SK-N-MC (cell line): ENCODE results near the gene SMCO3.

ENCODE experiments used
- EZH2 ChIP-seq: fragments of 200-600 bp; sonication (generic); IDR thresholded peaks from one replicate; pipeline ENCODE4 v1.6.1; 2017; ENCODE audit warnings: antibody characterized with exemption
- FOXP2 ChIP-seq: optimal IDR thresholded peaks from 2 replicates; pipeline ENCODE3; 2011; ENCODE audit warnings: mild to moderate bottlenecking, moderate library complexity; ENCODE audit not compliant: insufficient read depth; ENCODE audit errors: extremely low read length, control extremely low read depth
- POLR2AphosphoS5 ChIP-seq: IDR thresholded peaks from 2 replicates; pipeline ENCODE4 v1.6.1; 2012; ENCODE audit warnings: mild to moderate bottlenecking, low read depth, low read length, borderline replicate concordance

DNA sequence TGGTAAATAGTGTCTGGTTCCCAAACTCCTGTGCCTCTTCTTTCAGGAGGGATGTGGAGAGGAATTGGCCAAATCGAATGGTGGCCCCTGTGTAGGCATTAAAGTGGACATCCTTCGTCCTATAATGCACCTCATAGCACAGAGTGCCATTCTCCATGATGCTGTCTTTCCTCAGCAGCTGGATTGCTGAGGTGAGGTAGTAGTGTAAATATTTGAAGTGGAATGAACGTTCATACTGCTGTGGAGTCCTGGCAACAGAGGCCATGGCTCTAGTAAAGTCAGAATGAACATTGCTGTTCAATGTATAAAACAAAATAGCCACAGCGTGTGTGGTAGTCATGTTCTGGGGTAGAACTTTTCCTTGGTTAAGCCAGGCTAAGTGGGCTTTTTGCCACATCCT lies 26.6 kb upstream of the SMCO3 start:
- no peak for TF ChIP-seq POLR2AphosphoS5
- no peak for TF ChIP-seq EZH2
- no peak for TF ChIP-seq FOXP2
